Measurements from ENCODE around the gene TMEM39B. TPM values are rescaled to one million over a fixed set of nuclear protein-coding genes. Genes with fewer than 3 reads are reported as not detected.

TMEM39B gene
- total RNA-seq, 1 experiment from 2014 or later, result 9.4 TPM

DNA sequence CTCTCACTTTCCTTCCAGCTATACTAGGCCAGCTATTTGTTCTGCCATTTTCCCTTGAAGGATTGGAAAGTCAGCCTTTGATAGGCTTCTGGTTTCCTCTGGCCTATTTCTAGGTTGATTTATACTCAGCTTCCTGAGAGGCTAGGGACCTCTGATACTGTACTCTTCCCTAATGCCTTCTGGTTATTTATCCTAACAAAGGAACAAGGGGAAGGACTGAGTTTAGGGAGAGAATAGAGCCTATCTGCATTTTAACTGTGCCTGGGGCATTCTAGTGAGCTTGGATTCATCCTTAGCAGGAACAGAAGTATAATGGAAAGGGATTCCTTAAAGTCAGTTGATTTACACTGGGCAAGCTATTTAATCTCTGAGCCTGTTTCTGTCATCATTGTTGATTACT lies 11.8 kb upstream of the TMEM39B start:
- Histone ChIP-seq H3K4me3 (ENCODE audit: low read length) (no peak overlapping the region), H4K20me1 (ENCODE audit: low read length) (no peaks in the 10 kb centered on the region), H3K9me3 (ENCODE audit: low read length) (no peaks in the 10 kb centered on the region), H2AFZ (ENCODE audit: low read length) (no peak overlapping the region), H3K9ac (ENCODE audit: low read length) (no peak overlapping the region), H3K27me3 (ENCODE audit: low read length) (no peaks in the 10 kb centered on the region), H3K27ac (ENCODE audit: low read length) (no peak overlapping the region), H3K36me3 (ENCODE audit: low read depth, low read length) (peaks cover 37% of the 10 kb centered on the region), H3F3A (ENCODE audit: low read length, unreplicated experiment) (no peaks in the 10 kb centered on the region), H3K4me2 (ENCODE audit: low read length) (no peak overlapping the region), H3K79me2 (ENCODE audit: low read length) (no peaks in the 10 kb centered on the region), H3K4me1 (ENCODE audit: insufficient read depth, low read length) (peaks cover 10% of the 10 kb centered on the region), H3K9me2 (replicated peaks; ENCODE audit: low read length) (no peaks in the 10 kb centered on the region)
- TF ChIP-seq CTCF (conservative IDR thresholded peaks at IDR 0.05; ENCODE audit: low read depth, low read length), result no peak
- no peak for TF ChIP-seq EZH2phosphoT487 (IDR thresholded peaks at IDR 0.05; ENCODE audit: borderline replicate concordance, low read length)
- intact Hi-C loops (cut with micrococcal nuclease), result loop anchor here (5.0 kb wide), 1 partner anchor 99 kb away; no protein-coding TSS in a partner anchor
- no peak for DNase-seq
- ChIA-PET POLR2A (ENCODE audit: unreplicated experiment) (no interaction called here), CTCF (interaction anchor here (0.6 kb wide), 2 partner anchors 81 to 198 kb away, joined by 3 to 10 read pairs; no protein-coding TSS in a partner anchor)
- ATAC-seq, result no peak
- TSS peak; percentile 4 for BruUV-seq (replicated peaks)

- TF ChIP-seq EZH2 (IDR thresholded peaks at IDR 0.05; ENCODE audit: low read length, unreplicated experiment) (no peak), EZH2phosphoT487 (IDR thresholded peaks at IDR 0.05; ENCODE audit: borderline replicate concordance, low read length) (no peak), CTCF (conservative IDR thresholded peaks at IDR 0.05; ENCODE audit: low read depth, low read length) (no peak)
- H3K27ac ChIP-seq (ENCODE audit: low read length), result peak overlapping the region; percentile 20; the same call in 1 of the 2 replicates
- no peak overlapping the region for H3K4me2 ChIP-seq (ENCODE audit: low read length)
These were observed 9.9 kb upstream of the TMEM39B start for GRCh38 chr1:32062867-32063230.

DNA sequence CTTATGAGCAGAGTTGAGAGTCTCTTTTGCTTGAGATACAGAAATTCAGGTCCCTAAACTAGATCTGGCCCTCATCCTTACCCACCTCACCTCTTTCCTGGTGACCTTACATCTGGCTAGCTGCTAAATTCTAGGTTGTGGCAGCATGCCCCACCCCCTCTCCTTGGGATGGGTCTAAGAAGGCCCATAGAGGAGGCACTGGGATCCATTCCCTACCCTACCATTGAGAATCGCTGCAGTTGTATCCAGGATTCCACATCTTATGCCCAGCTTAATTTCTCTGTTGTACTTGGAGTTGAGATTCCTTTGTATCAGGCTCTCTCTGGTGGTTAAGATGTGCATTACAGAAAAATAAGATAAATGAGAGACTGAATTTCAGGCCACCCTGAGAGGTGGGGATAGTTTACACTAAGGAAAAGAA lies 9.5 kb upstream of the TMEM39B start:
- no peak overlapping the region for H3K4me2 ChIP-seq (ENCODE audit: low read length)
- no TSS peak for BruUV-seq (replicated peaks)
- POLR2A ChIA-PET (ENCODE audit: unreplicated experiment), result no interaction called here

More at GRCh38 chr1:32062867-32063230, 9.9 kb upstream of the TMEM39B start:
- Histone ChIP-seq H3F3A (ENCODE audit: low read length, unreplicated experiment) (no peaks in the 10 kb centered on the region), H3K36me3 (ENCODE audit: low read depth, low read length) (peaks cover 28% of the 10 kb centered on the region), H3K9ac (ENCODE audit: low read length) (no peak overlapping the region), H4K20me1 (ENCODE audit: low read length) (no peaks in the 10 kb centered on the region), H3K9me2 (replicated peaks; ENCODE audit: low read length) (no peaks in the 10 kb centered on the region), H3K4me3 (ENCODE audit: low read length) (no peak overlapping the region), H2AFZ (ENCODE audit: low read length) (no peak overlapping the region), H3K9me3 (ENCODE audit: low read length) (no peaks in the 10 kb centered on the region), H3K79me2 (ENCODE audit: low read length) (no peaks in the 10 kb centered on the region), H3K4me1 (ENCODE audit: insufficient read depth, low read length) (peaks cover 18% of the 10 kb centered on the region), H3K27me3 (ENCODE audit: low read length) (no peaks in the 10 kb centered on the region)
- DNase-seq, result no peak
- POLR2A ChIA-PET (ENCODE audit: unreplicated experiment), result interaction anchor here (0.7 kb wide), 1 partner anchor 18 kb away, joined by 3 read pairs; no protein-coding TSS in a partner anchor
- ATAC-seq, result no peak
- CTCF ChIA-PET, result interaction anchor here (0.8 to 1.4 kb wide), 3 partner anchors 46 to 85 kb away, joined by 3 to 4 read pairs (median 3); no protein-coding TSS in a partner anchor
- intact Hi-C loops (cut with micrococcal nuclease), result loop anchor here (1.0 to 5.0 kb wide), 3 partner anchors 46 to 101 kb away; partner anchors contain the start of gene KPNA6
- no TSS peak for BruUV-seq (replicated peaks)

More for the DNA sequence above, 9.5 kb upstream of the TMEM39B start:
- CTCF ChIA-PET, result interaction anchor here (0.8 to 1.4 kb wide), 3 partner anchors 46 to 86 kb away, joined by 3 to 4 read pairs (median 3); no protein-coding TSS in a partner anchor
- no peaks in the 10 kb centered on the region for H3K9me2 ChIP-seq (replicated peaks; ENCODE audit: low read length)
- H3K27ac ChIP-seq (ENCODE audit: low read length), result no peak overlapping the region
- no peak overlapping the region for H3K9ac ChIP-seq (ENCODE audit: low read length)
- no peaks in the 10 kb centered on the region for H4K20me1 ChIP-seq (ENCODE audit: low read length)
- H3F3A ChIP-seq (ENCODE audit: low read length, unreplicated experiment), result no peaks in the 10 kb centered on the region
- H2AFZ ChIP-seq (ENCODE audit: low read length), result no peak overlapping the region
- H3K4me1 ChIP-seq (ENCODE audit: insufficient read depth, low read length), result peaks cover 18% of the 10 kb centered on the region
- TF ChIP-seq EZH2phosphoT487 (IDR thresholded peaks at IDR 0.05; ENCODE audit: borderline replicate concordance, low read length) (no peak), EZH2 (IDR thresholded peaks at IDR 0.05; ENCODE audit: low read length, unreplicated experiment) (no peak), CTCF (conservative IDR thresholded peaks at IDR 0.05; ENCODE audit: low read depth, low read length) (peak; percentile 67)
- DNase-seq, result peak; percentile 63
- no peak overlapping the region for H3K4me3 ChIP-seq (ENCODE audit: low read length)
- intact Hi-C loops (cut with micrococcal nuclease), result loop anchor here (1.0 to 5.0 kb wide), 3 partner anchors 46 to 101 kb away; partner anchors contain the start of gene KPNA6
- ATAC-seq, result peak; percentile 45
- peaks cover 26% of the 10 kb centered on the region for H3K36me3 ChIP-seq (ENCODE audit: low read depth, low read length)
- no peaks in the 10 kb centered on the region for H3K79me2 ChIP-seq (ENCODE audit: low read length)
- H3K9me3 ChIP-seq (ENCODE audit: low read length), result no peaks in the 10 kb centered on the region
- no peaks in the 10 kb centered on the region for H3K27me3 ChIP-seq (ENCODE audit: low read length)
